Activated CD4-positive, alpha-beta T cell treated with anti-CD3 and anti-CD28 coated beads, Interleukin-2, Interleukin-4, amounts not matched to agents 100 ng/mL and 50 ng/mL, durations not matched to agents 16 hours and 8 hours (primary cell): Measurements from ENCODE around the gene PDGFC.
"Not testable (repeated sequence)": the region's sequence is repeated elsewhere in the genome, so short reads cannot be mapped to it uniquely, and the experiment has no call there.

Experiments used
- DNase-seq: peaks from one replicate; pipeline ENCODE4 v3.0.0-alpha.2; 2020; ENCODE audit warnings: low spot score

Gene PDGFC

GRCh38 chr4:156950948-156951347, 20.7 kb downstream of the PDGFC start:
- no peak for DNase-seq

- DNase-seq: no peak
Observed at GRCh38 chr4:156950090-156950489, 21.5 kb downstream of the PDGFC start.

DNA sequence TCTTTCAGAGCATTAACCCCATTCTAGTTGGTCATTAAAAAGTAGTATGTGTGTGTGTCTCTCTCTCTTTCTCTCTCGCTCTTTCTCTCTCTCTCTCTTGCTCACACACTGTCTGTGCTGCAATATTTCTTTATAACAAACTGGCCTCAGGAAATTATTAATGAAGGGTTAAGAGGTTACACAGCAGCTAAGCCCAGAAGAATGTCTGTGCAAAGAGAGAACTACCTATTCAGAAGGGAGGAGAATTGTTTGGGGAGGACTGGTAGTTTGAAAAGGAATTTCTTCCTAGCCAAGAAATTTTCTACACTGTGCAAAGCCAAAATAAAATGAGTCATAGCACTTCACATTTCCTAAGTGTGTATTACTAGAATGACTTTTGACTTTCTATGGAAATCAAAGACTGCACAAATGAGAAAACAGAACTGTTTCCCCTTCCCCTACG, 22.2 kb downstream of the PDGFC start:
- DNase-seq: no peak

GRCh38 chr4:156948738-156949137, 22.9 kb downstream of the PDGFC start:
- DNase-seq: no peak

DNA sequence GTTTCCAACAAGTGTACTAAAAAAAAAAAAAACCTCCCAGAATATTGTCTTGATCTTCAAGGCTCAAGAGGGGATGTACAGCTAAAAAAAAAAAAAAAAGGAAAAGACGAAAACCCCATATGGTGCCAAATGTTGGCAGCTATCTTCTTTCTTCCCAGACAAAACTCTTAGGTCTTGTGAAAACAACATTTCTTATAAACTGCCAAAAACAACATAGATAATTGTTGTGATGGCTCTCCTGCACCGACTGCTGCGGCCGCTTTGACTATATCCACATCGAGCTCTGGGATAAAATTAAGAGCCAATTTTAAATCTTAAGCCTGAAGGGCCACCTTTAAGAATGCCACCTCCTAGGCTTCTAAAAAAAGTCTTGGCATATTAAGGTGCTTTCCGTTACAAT, 23.5 kb downstream of the PDGFC start:
- DNase-seq: no peak

GRCh38 chr4:156946516-156947424, 24.8 kb downstream of the PDGFC start:
- DNase-seq: peak; percentile 1

- DNase-seq: no peak
Observed at GRCh38 chr4:156945532-156945931, 26.1 kb downstream of the PDGFC start.

GRCh38 chr4:156942991-156943390, 28.6 kb downstream of the PDGFC start:
- no peak for DNase-seq

GRCh38 chr4:156941940-156942548, 29.6 kb downstream of the PDGFC start:
- DNase-seq: no peak

GRCh38 chr4:156939801-156940200, 31.8 kb downstream of the PDGFC start:
- DNase-seq: no peak

- DNase-seq: no peak
Observed at GRCh38 chr4:156939139-156939538, 32.5 kb downstream of the PDGFC start.

- no peak for DNase-seq
Observed at GRCh38 chr4:156934259-156934635, 37.4 kb downstream of the PDGFC start.

- DNase-seq: no peak
Observed at GRCh38 chr4:156933633-156934258, 37.9 kb downstream of the PDGFC start.

GRCh38 chr4:156932360-156932759, 39.2 kb downstream of the PDGFC start:
- not testable (repeated sequence) for DNase-seq

- DNase-seq: no peak
Observed at GRCh38 chr4:156931267-156931666, 40.3 kb downstream of the PDGFC start.

- no peak for DNase-seq
Observed at GRCh38 chr4:156929386-156930105, 42.1 kb downstream of the PDGFC start.

DNA sequence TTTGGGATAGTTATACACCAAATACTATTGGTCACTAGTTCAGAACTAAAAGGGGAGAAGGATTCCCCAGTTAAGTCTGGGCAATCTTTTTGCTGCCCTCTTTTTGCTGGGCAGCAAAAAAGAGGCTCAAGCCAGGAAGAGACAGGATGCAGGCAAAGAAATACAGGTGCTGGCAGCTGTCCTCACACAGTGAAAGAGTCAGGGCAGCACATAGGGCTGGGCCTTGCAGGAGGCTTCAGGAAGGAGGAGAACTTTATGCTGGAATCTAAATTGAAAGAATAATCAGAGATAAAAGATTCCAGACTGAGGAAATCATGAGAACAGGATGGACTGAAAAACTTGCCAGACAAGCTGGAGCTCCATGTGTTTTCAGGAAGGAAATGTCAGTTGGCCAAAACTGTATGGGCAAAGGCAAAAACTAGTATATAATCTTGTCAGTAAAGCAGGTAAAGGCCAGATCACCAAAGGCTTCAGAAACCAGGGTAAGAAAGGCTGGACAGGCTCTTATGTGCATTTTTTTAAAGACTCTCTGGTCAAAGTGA, 46.8 kb downstream of the PDGFC start:
- no peak for DNase-seq

DNA sequence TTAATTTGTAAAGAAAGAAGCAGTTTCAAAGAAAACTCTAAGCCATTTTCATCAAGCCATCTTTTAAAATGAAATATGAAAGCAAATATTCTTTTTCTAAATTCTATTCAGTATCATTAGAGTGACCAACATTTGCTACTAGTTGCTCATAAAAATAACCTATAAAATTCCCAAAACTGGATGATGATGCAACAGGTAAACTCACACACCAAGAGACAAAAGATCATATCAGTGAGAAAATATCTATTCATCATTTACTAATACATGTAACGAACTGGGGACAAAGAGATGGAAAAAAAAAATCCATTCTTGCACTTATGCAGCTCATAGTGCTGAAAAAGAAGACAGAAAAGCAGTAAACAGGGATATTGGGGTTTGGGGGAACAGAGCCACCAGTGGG, 48.1 kb downstream of the PDGFC start:
- DNase-seq: no peak

GRCh38 chr4:156915221-156915620, 56.4 kb downstream of the PDGFC start:
- DNase-seq: no peak

DNA sequence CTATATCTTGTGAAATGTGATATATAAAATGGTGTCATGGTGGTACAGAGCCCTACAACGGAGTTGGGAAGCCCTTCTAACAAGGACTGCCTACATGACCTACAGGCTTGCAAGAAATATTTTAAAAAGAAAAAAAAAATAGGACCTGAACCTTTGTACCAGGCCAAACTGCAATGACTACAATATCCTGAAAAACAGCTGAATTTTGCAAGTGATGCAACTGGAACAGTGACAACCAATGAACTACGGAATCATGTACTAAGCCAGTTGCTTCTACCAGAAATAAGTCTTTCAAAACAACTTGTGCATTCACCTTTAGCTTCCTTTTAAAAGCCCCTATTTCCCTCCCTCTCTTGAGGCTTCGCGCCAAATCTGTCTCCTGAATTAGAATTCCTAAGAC, 58.4 kb downstream of the PDGFC start:
- no peak for DNase-seq

GRCh38 chr4:156909010-156909409, 62.6 kb downstream of the PDGFC start:
- DNase-seq: no peak

GRCh38 chr4:156906325-156906724, 65.3 kb downstream of the PDGFC start:
- no peak for DNase-seq
